ENCODE results near the gene SRSF5. TPM values are rescaled to one million over a fixed set of nuclear protein-coding genes. Genes with fewer than 3 reads are reported as not detected.
"Not testable (repeated sequence)": the region's sequence is repeated elsewhere in the genome, so short reads cannot be mapped to it uniquely, and the experiment has no call there.

Gene SRSF5
- polyA plus RNA-seq: 100 to 1,000 TPM; 362 to 481 TPM

DNA sequence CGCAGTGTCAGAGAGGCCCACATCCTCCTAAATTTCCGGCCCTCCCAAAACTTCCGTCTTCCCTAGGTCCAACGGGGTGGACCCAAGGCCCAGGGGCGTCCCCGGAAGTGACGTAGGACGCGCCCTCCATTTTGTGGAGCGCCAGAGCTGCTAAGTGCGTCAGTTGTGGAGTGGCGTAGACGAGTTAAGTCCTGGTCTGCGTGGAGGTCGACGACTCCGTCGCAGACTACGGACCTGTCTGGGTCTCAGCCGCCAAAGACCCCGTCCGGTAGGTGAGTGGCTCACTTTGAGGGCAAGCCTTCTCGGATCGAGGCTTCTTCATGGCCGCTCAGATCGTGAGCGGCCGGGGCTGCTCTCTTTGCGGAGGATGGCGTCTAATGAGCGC is at the start of gene SRSF5:
TSS of gene SRSF5 (plus strand) at position 159 of the 385 bp plus-strand sequence. CDS start 1,015 bp downstream, outside the sequence.
- H3K4me3 ChIP-seq (ENCODE audit: low read depth in 1 of 2, low read length in 2 of 2): peak within 1 kb of the TSS; percentile 88 to 98
- H3K27me3 ChIP-seq (ENCODE audit: control insufficient read depth in 1 of 2, insufficient read depth in 2 of 2, low read length in 2 of 2): no peaks in the 10 kb centered on the region
- H3K9me3 ChIP-seq (ENCODE audit: control insufficient read depth in 2 of 2, insufficient read depth in 1 of 2, low read depth in 1 of 2, low read length in 1 of 2): no peaks in the 10 kb centered on the region
- peaks cover 0 to 2% of the 10 kb centered on the region in 2 donors for H3K4me1 ChIP-seq (ENCODE audit: control insufficient read depth in 2 of 2, insufficient read depth in 2 of 2, low read length in 1 of 2)
- WGBS, 2 donors: 0% methylated on average over 31 of the region's 31 CpGs
- peak within 1 kb of the TSS; percentile 98 to 100 for H3K27ac ChIP-seq (ENCODE audit: low read depth in 2 of 2, low read length in 1 of 2)
- H3K36me3 ChIP-seq (ENCODE audit: control insufficient read depth in 2 of 2, insufficient read depth in 2 of 2, low read length in 1 of 2): peaks cover 6 to 12% of the 10 kb centered on the region in 2 donors

DNA sequence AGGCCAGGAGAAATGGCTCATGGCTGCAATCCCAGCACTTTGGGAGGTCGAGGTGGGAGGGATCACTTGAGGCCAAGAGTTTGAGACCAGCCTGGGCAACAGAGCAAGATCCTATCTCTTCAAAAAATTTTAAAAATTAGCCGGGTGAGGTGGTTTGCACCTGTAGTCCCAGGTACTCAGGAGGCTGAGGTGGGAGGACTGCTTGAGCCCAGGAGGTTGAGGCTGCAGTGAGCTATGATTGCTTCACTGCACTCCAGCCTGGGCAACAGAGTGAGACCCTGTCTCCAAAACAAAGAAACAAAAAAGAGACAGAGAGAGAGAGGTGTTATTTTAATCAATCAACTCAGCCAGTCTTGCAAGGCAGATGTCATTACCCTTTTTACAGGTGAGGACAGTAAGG is 48.3 kb upstream of the SRSF5 start:
- not testable (repeated sequence) for H3K9me3 ChIP-seq (ENCODE audit: control insufficient read depth in 2 of 2, insufficient read depth in 1 of 2, low read depth in 1 of 2, low read length in 1 of 2); H3K36me3 ChIP-seq (ENCODE audit: control insufficient read depth in 2 of 2, insufficient read depth in 2 of 2, low read length in 1 of 2); H3K27me3 ChIP-seq (ENCODE audit: control insufficient read depth in 1 of 2, insufficient read depth in 2 of 2, low read length in 2 of 2); H3K4me3 ChIP-seq (ENCODE audit: low read depth in 1 of 2, low read length in 2 of 2); H3K27ac ChIP-seq (ENCODE audit: low read depth in 2 of 2, low read length in 1 of 2)
- WGBS, 2 donors: 86 to 88% methylated on average over 2 of the region's 2 CpGs
- peaks cover 6 to 16% of the 10 kb centered on the region in 2 donors for H3K4me1 ChIP-seq (ENCODE audit: control insufficient read depth in 2 of 2, insufficient read depth in 2 of 2, low read length in 1 of 2)

DNA sequence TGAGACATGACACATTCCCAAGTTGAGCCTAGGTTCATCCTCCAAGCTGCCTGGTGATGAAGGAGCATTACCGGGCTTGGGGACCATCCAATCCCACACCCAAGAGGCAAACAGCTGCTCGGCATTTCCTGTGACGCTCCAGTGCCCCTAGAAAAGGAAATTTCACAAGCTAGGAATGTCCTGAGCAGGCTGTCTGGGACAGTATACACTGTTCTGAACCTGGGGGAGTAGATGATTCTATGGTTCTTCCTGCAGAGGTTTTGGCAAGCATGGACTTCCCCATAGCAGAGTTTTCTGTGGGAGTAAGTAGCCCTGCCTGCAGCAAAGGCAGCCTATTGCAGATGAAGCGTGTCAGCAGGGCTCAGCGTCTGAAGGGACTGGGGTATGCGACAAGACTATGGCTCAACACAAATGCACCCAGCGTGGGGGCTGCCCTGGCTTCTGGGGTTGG is 47.4 kb upstream of the SRSF5 start:
- Histone ChIP-seq H3K9me3 (ENCODE audit: control insufficient read depth in 2 of 2, insufficient read depth in 1 of 2, low read depth in 1 of 2, low read length in 1 of 2) (no peaks in the 10 kb centered on the region), H3K4me3 (ENCODE audit: low read depth in 1 of 2, low read length in 2 of 2) (no peak overlapping the region), H3K4me1 (ENCODE audit: control insufficient read depth in 2 of 2, insufficient read depth in 2 of 2, low read length in 1 of 2) (peaks cover 6 to 16% of the 10 kb centered on the region in 2 donors), H3K36me3 (ENCODE audit: control insufficient read depth in 2 of 2, insufficient read depth in 2 of 2, low read length in 1 of 2) (no peaks in the 10 kb centered on the region), H3K27ac (ENCODE audit: low read depth in 2 of 2, low read length in 1 of 2) (peak overlapping the region; percentile 14 to 65), H3K27me3 (ENCODE audit: control insufficient read depth in 1 of 2, insufficient read depth in 2 of 2, low read length in 2 of 2) (no peaks in the 10 kb centered on the region)
- WGBS, 2 donors: 27 to 48% methylated on average over 7 of the region's 7 CpGs

DNA sequence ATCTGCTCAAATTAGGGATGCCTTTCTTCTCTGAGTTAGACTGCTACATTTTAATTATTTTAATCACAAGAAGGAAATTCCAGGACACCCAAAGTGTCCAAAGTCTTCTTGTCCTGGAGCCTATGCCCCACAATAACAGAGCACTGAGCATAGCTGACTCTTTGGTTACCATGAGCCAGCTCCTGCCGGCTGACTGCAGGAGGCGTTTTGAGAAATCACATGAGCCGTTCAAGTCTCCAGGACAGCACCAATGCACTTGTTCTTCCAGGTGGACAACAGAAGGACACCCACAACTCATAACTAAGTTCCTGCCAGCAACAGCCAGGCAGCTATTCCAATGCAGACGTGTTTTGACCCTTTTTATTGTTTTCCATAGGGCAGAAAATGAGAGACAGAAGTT is 46.0 kb upstream of the SRSF5 start:
- H3K9me3 ChIP-seq (ENCODE audit: control insufficient read depth in 2 of 2, insufficient read depth in 1 of 2, low read depth in 1 of 2, low read length in 1 of 2): no peaks in the 10 kb centered on the region
- H3K27ac ChIP-seq (ENCODE audit: low read depth in 2 of 2, low read length in 1 of 2): no peak overlapping the region
- H3K4me3 ChIP-seq (ENCODE audit: low read depth in 1 of 2, low read length in 2 of 2): no peak overlapping the region
- H3K4me1 ChIP-seq (ENCODE audit: control insufficient read depth in 2 of 2, insufficient read depth in 2 of 2, low read length in 1 of 2): peaks cover 4 to 16% of the 10 kb centered on the region in 2 donors
- WGBS, 2 donors: 83 to 84% methylated on average over 4 of the region's 4 CpGs
- no peaks in the 10 kb centered on the region for H3K27me3 ChIP-seq (ENCODE audit: control insufficient read depth in 1 of 2, insufficient read depth in 2 of 2, low read length in 2 of 2)
- no peaks in the 10 kb centered on the region for H3K36me3 ChIP-seq (ENCODE audit: control insufficient read depth in 2 of 2, insufficient read depth in 2 of 2, low read length in 1 of 2)

DNA sequence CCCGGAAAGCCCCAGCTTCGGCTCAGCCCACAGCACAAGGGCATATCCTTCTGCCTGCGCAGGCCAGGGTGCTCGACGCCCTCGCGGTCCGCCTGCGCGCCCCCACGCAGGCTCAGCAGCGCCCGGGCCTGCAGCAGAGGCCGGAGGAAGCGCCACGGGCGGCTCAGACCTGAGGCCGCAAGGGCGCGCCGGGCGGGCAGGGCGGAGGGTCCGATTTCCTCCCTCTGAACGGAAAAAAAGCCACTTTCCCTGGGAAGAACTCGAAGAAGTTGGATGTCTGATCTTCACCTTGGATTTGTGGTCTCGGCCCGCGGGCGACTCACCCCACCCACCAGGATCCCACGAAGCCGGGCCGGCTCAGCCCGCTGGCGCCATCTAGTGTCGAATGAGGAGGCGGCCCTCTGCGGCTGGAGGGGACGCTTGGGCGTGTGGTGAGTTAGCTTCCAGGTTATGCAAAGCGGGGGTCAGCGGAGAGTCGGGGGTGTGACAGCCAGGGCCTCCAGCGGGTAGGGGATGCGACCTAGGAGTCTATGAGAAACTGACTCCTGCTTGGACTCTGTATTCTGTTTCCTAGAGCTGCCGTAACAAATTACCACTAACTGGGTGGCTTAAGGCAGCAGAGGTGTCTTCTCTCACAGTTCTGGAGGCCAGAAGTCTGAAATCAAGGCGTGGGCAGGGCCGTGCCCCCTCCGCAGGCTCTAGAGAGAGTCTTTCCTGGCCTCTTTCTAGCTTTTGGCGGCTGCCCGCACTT is 40.0 kb upstream of the SRSF5 start:
- Histone ChIP-seq H3K27me3 (ENCODE audit: control insufficient read depth in 1 of 2, insufficient read depth in 2 of 2, low read length in 2 of 2) (no peaks in the 10 kb centered on the region), H3K9me3 (ENCODE audit: control insufficient read depth in 2 of 2, insufficient read depth in 1 of 2, low read depth in 1 of 2, low read length in 1 of 2) (no peaks in the 10 kb centered on the region), H3K4me3 (ENCODE audit: low read depth in 1 of 2, low read length in 2 of 2) (peak overlapping the region; percentile 14 to 49), H3K4me1 (ENCODE audit: control insufficient read depth in 2 of 2, insufficient read depth in 2 of 2, low read length in 1 of 2) (no peaks in the 10 kb centered on the region), H3K36me3 (ENCODE audit: control insufficient read depth in 2 of 2, insufficient read depth in 2 of 2, low read length in 1 of 2) (no peaks in the 10 kb centered on the region), H3K27ac (ENCODE audit: low read depth in 2 of 2, low read length in 1 of 2) (peak overlapping the region; percentile 3 to 30)
- WGBS, 2 donors: 4% methylated on average over 48 to 51 of the region's 51 CpGs

DNA sequence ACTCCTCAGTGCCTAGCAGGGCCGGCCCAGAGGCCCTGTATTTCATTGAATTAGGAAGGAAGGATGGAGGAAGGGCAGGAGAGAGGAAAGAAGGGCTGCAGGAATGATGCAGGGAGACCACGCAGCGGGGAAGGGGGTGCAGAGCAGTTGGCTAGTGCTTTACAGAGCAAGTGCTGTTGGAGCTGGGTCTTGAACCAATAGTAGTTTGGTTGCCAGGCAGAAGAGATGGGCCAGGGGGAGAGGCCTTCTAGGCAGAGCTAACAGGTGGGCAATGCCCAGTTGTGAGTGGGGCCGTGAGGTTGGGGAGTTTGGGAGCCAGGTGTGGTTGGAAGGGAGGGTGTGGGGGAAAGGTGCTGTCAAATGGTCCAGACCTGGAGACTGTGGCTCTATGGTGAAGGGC is 39.1 kb upstream of the SRSF5 start:
- H3K27me3 ChIP-seq (ENCODE audit: control insufficient read depth in 1 of 2, insufficient read depth in 2 of 2, low read length in 2 of 2): no peaks in the 10 kb centered on the region
- H3K4me1 ChIP-seq (ENCODE audit: control insufficient read depth in 2 of 2, insufficient read depth in 2 of 2, low read length in 1 of 2): no peaks in the 10 kb centered on the region
- H3K9me3 ChIP-seq (ENCODE audit: control insufficient read depth in 2 of 2, insufficient read depth in 1 of 2, low read depth in 1 of 2, low read length in 1 of 2): no peaks in the 10 kb centered on the region
- H3K27ac ChIP-seq (ENCODE audit: low read depth in 2 of 2, low read length in 1 of 2): no peak overlapping the region
- WGBS, 2 donors: 83 to 85% methylated on average over 4 of the region's 4 CpGs
- no peaks in the 10 kb centered on the region for H3K36me3 ChIP-seq (ENCODE audit: control insufficient read depth in 2 of 2, insufficient read depth in 2 of 2, low read length in 1 of 2)
- H3K4me3 ChIP-seq (ENCODE audit: low read depth in 1 of 2, low read length in 2 of 2): no peak overlapping the region

DNA sequence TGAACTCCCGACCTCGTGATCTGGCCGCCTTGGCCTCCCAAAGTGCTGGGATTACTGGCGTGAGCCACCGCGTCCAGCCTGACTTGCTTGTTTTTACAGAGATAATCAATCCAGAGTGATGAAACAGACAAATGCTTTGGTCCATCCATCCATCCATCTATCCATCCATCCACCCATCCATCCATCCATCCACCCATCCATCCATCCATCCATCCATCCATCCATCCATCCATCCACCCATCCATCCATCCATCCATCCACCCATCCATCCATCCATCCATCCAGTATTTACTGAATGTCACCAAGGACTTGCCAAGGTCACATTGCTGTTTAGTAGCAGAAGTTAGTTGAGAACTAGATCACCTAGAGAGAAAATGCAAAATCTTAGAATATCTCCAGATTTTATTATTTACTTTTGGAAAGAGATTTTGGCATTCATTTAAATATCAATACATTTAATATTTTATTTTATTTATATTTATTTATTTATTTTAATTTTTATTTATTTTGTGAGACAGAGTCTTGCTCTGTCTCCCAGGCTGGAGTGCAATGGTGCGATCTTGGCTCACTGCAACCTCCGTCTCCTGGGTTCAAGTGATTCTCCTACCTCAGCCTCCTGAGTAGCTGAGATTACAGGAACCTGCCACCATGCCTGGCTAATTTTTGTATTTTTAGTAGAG is 34.9 kb upstream of the SRSF5 start:
- WGBS, 2 donors: 95 to 97% methylated on average over 8 of the region's 8 CpGs
- H3K4me3 ChIP-seq (ENCODE audit: low read depth in 1 of 2, low read length in 2 of 2); H3K27me3 ChIP-seq (ENCODE audit: control insufficient read depth in 1 of 2, insufficient read depth in 2 of 2, low read length in 2 of 2); H3K27ac ChIP-seq (ENCODE audit: low read depth in 2 of 2, low read length in 1 of 2); H3K36me3 ChIP-seq (ENCODE audit: control insufficient read depth in 2 of 2, insufficient read depth in 2 of 2, low read length in 1 of 2); H3K4me1 ChIP-seq (ENCODE audit: control insufficient read depth in 2 of 2, insufficient read depth in 2 of 2, low read length in 1 of 2); H3K9me3 ChIP-seq (ENCODE audit: control insufficient read depth in 2 of 2, insufficient read depth in 1 of 2, low read depth in 1 of 2, low read length in 1 of 2): not testable (repeated sequence)

DNA sequence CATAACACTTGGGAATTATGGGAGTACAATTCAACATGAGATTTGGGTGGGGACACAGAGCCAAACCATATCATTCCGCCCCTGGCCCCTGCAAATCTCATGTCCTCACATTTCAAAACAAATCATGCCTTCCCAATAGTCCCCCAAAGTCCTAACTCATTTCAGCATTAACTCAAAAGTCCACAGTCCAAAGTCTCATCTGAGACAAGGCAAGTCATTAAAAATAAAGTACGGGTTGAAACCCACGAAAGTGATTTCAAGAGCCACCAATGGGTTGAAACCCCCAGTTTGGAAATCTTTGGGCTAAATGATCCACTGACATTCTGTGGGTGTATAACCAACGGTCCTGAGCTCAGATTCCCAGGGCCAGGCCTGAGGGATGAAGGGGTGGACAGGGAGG is 30.5 kb upstream of the SRSF5 start:
- H3K27ac ChIP-seq (ENCODE audit: low read depth in 2 of 2, low read length in 1 of 2); H3K4me1 ChIP-seq (ENCODE audit: control insufficient read depth in 2 of 2, insufficient read depth in 2 of 2, low read length in 1 of 2); H3K4me3 ChIP-seq (ENCODE audit: low read depth in 1 of 2, low read length in 2 of 2); H3K36me3 ChIP-seq (ENCODE audit: control insufficient read depth in 2 of 2, insufficient read depth in 2 of 2, low read length in 1 of 2); H3K9me3 ChIP-seq (ENCODE audit: control insufficient read depth in 2 of 2, insufficient read depth in 1 of 2, low read depth in 1 of 2, low read length in 1 of 2); H3K27me3 ChIP-seq (ENCODE audit: control insufficient read depth in 1 of 2, insufficient read depth in 2 of 2, low read length in 2 of 2): not testable (repeated sequence)
- 79 to 84% methylated on average over 4 of the region's 4 CpGs for WGBS, 2 donors

DNA sequence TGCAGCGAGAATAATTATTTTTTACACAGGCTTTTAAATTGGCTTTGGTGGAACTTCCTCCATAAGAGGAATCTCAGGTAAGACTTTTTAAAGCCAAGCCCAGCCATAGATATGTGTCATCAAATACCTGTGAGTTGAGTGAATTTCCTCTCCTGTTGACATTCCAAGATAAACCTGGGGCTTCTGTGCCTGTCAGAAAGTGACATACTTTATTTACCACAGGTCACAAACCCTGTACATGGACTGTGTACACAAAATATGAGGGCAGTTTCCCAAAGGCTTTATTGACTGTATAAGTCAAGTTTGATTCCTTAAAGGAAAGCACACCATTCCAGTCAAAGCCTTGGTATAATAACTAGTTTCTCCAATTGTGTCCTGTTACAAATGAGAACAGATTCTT is 25.9 kb upstream of the SRSF5 start:
- no peak overlapping the region for H3K27ac ChIP-seq (ENCODE audit: low read depth in 2 of 2, low read length in 1 of 2)
- no peaks in the 10 kb centered on the region for H3K27me3 ChIP-seq (ENCODE audit: control insufficient read depth in 1 of 2, insufficient read depth in 2 of 2, low read length in 2 of 2)
- H3K9me3 ChIP-seq (ENCODE audit: control insufficient read depth in 2 of 2, insufficient read depth in 1 of 2, low read depth in 1 of 2, low read length in 1 of 2): no peaks in the 10 kb centered on the region
- no peak overlapping the region for H3K4me3 ChIP-seq (ENCODE audit: low read depth in 1 of 2, low read length in 2 of 2)
- H3K4me1 ChIP-seq (ENCODE audit: control insufficient read depth in 2 of 2, insufficient read depth in 2 of 2, low read length in 1 of 2): peaks cover 0 to 4% of the 10 kb centered on the region in 2 donors
- 73 to 82% methylated on average over 1 of the region's 1 CpG for WGBS, 2 donors
- no peaks in the 10 kb centered on the region for H3K36me3 ChIP-seq (ENCODE audit: control insufficient read depth in 2 of 2, insufficient read depth in 2 of 2, low read length in 1 of 2)

DNA sequence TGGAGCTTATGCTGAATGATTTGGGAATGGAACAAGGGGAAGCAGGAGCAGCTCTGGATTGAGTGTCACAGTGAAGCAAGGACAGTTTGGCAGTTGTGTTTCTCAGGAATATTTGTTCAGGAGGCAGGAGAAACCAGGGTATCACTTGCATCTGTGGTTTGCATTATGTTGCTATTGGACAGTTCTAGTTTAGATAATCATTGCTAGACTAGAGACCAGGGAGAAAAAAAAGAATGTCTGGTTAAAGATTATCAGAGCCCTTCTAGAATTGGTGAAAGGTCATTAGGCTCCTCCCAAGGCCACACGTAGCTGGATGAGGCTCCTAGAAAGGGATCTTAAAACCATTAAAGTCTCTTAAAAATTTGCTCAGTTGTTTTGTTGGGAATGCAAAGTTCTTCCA is 17.0 kb upstream of the SRSF5 start:
- Histone ChIP-seq H3K36me3 (ENCODE audit: control insufficient read depth in 2 of 2, insufficient read depth in 2 of 2, low read length in 1 of 2) (no peaks in the 10 kb centered on the region), H3K4me1 (ENCODE audit: control insufficient read depth in 2 of 2, insufficient read depth in 2 of 2, low read length in 1 of 2) (no peaks in the 10 kb centered on the region), H3K4me3 (ENCODE audit: low read depth in 1 of 2, low read length in 2 of 2) (no peak overlapping the region), H3K9me3 (ENCODE audit: control insufficient read depth in 2 of 2, insufficient read depth in 1 of 2, low read depth in 1 of 2, low read length in 1 of 2) (no peaks in the 10 kb centered on the region), H3K27ac (ENCODE audit: low read depth in 2 of 2, low read length in 1 of 2) (no peak overlapping the region), H3K27me3 (ENCODE audit: control insufficient read depth in 1 of 2, insufficient read depth in 2 of 2, low read length in 2 of 2) (no peaks in the 10 kb centered on the region)
- 54 to 81% methylated on average over 1 of the region's 1 CpG for WGBS, 2 donors

Data from esophagus (tissue), 2 donors.